ENCODE results near the gene KLHL2.
"Not testable (repeated sequence)": the region's sequence is repeated elsewhere in the genome, so short reads cannot be mapped to it uniquely, and the experiment has no call there.

The KLHL2 gene

GRCh38 chr4:165330666-165331065, 123.3 kb downstream of the KLHL2 start:
- no peak for TF ChIP-seq CTCF (IDR thresholded peaks at IDR 0.05; ENCODE audit: control extremely low read depth, extremely low read depth, low read depth, missing control alignments)
- POLR2A ChIA-PET = no interaction called here
- CTCF ChIA-PET = interaction anchor here (2.4 kb wide), 1 partner anchor 199 kb away, joined by 7 read pairs; no protein-coding TSS in a partner anchor
- DNase-seq (ENCODE audit: extremely low spot score) = no peak

- no peak for DNase-seq (ENCODE audit: extremely low spot score)
- ChIA-PET CTCF (interaction anchor here (2.4 kb wide), 1 partner anchor 200 kb away, joined by 7 read pairs; no protein-coding TSS in a partner anchor), POLR2A (no interaction called here)
- no peak for TF ChIP-seq CTCF (IDR thresholded peaks at IDR 0.05; ENCODE audit: control extremely low read depth, extremely low read depth, low read depth, missing control alignments)
Measured at GRCh38 chr4:165331359-165331758, 124.0 kb downstream of the KLHL2 start.

- ChIA-PET CTCF (interaction anchor here (0.6 kb wide), 1 partner anchor 201 kb away, joined by 3 read pairs; no protein-coding TSS in a partner anchor), POLR2A (no interaction called here)
- no peak for DNase-seq (ENCODE audit: extremely low spot score)
- TF ChIP-seq CTCF (IDR thresholded peaks at IDR 0.05; ENCODE audit: control extremely low read depth, extremely low read depth, low read depth, missing control alignments) = no peak
Measured at GRCh38 chr4:165331823-165332222, 124.5 kb downstream of the KLHL2 start.

- ChIA-PET CTCF (interaction anchor here (0.6 to 2.7 kb wide), 3 partner anchors 201 to 219 kb away, joined by 3 to 9 read pairs (median 6); partner anchors contain the start of gene TMEM192), POLR2A (no interaction called here)
- TF ChIP-seq CTCF (IDR thresholded peaks at IDR 0.05; ENCODE audit: control extremely low read depth, extremely low read depth, low read depth, missing control alignments) = no peak
Measured at GRCh38 chr4:165332502-165332901, 125.1 kb downstream of the KLHL2 start.

GRCh38 chr4:165335163-165335703, 127.9 kb downstream of the KLHL2 start:
- ChIA-PET CTCF (interaction anchor here (0.9 to 2.7 kb wide), 4 partner anchors 8 to 222 kb away, joined by 3 to 9 read pairs (median 4); partner anchors contain the start of genes MSMO1 and TMEM192), POLR2A (no interaction called here)
- TF ChIP-seq CTCF (IDR thresholded peaks at IDR 0.05; ENCODE audit: control extremely low read depth, extremely low read depth, low read depth, missing control alignments) = no peak
- DNase-seq (ENCODE audit: extremely low spot score) = no peak

More at GRCh38 chr4:165332502-165332901, 125.1 kb downstream of the KLHL2 start:
- no peak for DNase-seq (ENCODE audit: extremely low spot score)

- ChIA-PET POLR2A (no interaction called here), CTCF (no interaction called here)
- DNase-seq (ENCODE audit: extremely low spot score) = no peak
- TF ChIP-seq CTCF (IDR thresholded peaks at IDR 0.05; ENCODE audit: control extremely low read depth, extremely low read depth, low read depth, missing control alignments) = no peak
Measured at GRCh38 chr4:165336743-165337142, 129.4 kb downstream of the KLHL2 start.

GRCh38 chr4:165342340-165342739, 135.0 kb downstream of the KLHL2 start:
- not testable (repeated sequence) for DNase-seq (ENCODE audit: extremely low spot score)
- POLR2A ChIA-PET = interaction anchor here (0.7 kb wide), 1 partner anchor 49 kb away, joined by 7 read pairs; no protein-coding TSS in a partner anchor
- CTCF ChIA-PET = interaction anchor here (1.1 to 3.9 kb wide), 5 partner anchors 9 to 229 kb away, joined by 3 to 23 read pairs (median 9); partner anchors contain the start of gene TMEM192

Data from GM10248 (cell line).